MCF 10A (cell line): ENCODE measurements around the gene TJP2. TPM values are rescaled to one million over a fixed set of nuclear protein-coding genes. Genes with fewer than 3 reads are reported as not detected.

Experiments
- BruUV-seq: library from RNA; stranded (reverse); fragments of 400-500 nt; replicated peaks from 2 replicates; lab custom pipeline; 2021; lab: Mats Ljungman, UMichigan
- CTCF ChIA-PET: fragments of 300-600 bp; sonication (Branson Sonifier 250); formaldehyde crosslinking; extraction: SDS; loops from one replicate; lab custom pipeline; 2021; ENCODE audit warnings: antibody characterized with exemption, inconsistent platforms; lab: Yijun Ruan, JAX
- POLR2A ChIA-PET: fragments of 300-600, 350-650 bp; sonication (Branson Sonifier 250); formaldehyde crosslinking; extraction: SDS; loops from one replicate; lab custom pipeline; 2020; ENCODE audit warnings: antibody characterized with exemption, inconsistent platforms; lab: Yijun Ruan, JAX
- DNase-seq: peaks from one replicate; pipeline ENCODE4 v3.0.0-alpha.2; 2018; ENCODE audit not compliant: unreplicated experiment
- H3K27ac Mint-ChIP-seq: one replicate; pipeline ENCODE4 v1.8.0; 2022; ENCODE audit warnings: mild to moderate bottlenecking, low read depth, mixed read lengths; ENCODE audit not compliant: unreplicated experiment
- H3K27me3 Mint-ChIP-seq: one replicate; pipeline ENCODE4 v1.8.0; 2022; ENCODE audit warnings: mixed read lengths; ENCODE audit not compliant: insufficient read depth, unreplicated experiment
- H3K36me3 Mint-ChIP-seq: one replicate; pipeline ENCODE4 v1.8.0; 2022; ENCODE audit warnings: mild to moderate bottlenecking, moderate library complexity, mixed read lengths; ENCODE audit not compliant: insufficient read depth, unreplicated experiment
- H3K4me1 Mint-ChIP-seq: one replicate; pipeline ENCODE4 v1.8.0; 2022; ENCODE audit warnings: mixed read lengths; ENCODE audit not compliant: insufficient read depth, unreplicated experiment
- H3K4me3 Mint-ChIP-seq: one replicate; pipeline ENCODE4 v1.8.0; 2022; ENCODE audit warnings: mild to moderate bottlenecking, moderate library complexity, mixed read lengths; ENCODE audit not compliant: unreplicated experiment
- H3K9me3 Mint-ChIP-seq: one replicate; pipeline ENCODE4 v1.8.0; 2022; ENCODE audit warnings: mixed read lengths; ENCODE audit not compliant: unreplicated experiment
- intact Hi-C: fragments of 100-400 bp; cut with micrococcal nuclease; formaldehyde crosslinking; loops from 2 replicates; pipeline ENCODE4 v1.14.1; 2022
- total RNA-seq: library from RNA; stranded (reverse); gene quantifications from 2 replicates; pipeline ENCODE4 v1.2.3, GENCODE V29; 2022
- TF ChIP-seq, protein P1 (sequence below): fragments of 200-600 bp; IDR thresholded peaks from one replicate; pipeline ENCODE4 v1.8.0; 2022; ENCODE audit warnings: antibody characterized with exemption, mild to moderate bottlenecking; ENCODE audit not compliant: unreplicated experiment

TJP2 gene
- total RNA-seq, 1 experiment from 2014 or later = 52.2 TPM

DNA sequence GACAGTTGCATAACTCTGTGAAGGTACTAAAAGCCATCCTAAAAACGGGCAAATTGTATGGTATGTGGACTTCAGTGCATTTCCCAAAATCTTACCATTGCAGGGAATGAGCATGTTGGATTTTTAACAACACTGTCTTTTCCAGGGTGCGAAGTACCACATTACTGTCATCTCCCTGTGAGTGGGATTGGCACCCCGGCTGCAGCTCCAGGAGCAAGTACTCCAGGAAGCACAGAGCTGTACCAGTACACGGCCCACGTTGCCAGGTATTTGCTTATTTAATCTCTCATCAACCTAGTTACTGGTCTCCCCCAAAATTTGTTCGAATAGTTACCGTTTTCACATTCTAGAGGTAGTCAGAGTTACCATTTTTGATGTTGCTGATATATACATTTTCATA lies 22.6 kb upstream of the TJP2 start:
- POLR2A ChIA-PET = no interaction called here

DNA sequence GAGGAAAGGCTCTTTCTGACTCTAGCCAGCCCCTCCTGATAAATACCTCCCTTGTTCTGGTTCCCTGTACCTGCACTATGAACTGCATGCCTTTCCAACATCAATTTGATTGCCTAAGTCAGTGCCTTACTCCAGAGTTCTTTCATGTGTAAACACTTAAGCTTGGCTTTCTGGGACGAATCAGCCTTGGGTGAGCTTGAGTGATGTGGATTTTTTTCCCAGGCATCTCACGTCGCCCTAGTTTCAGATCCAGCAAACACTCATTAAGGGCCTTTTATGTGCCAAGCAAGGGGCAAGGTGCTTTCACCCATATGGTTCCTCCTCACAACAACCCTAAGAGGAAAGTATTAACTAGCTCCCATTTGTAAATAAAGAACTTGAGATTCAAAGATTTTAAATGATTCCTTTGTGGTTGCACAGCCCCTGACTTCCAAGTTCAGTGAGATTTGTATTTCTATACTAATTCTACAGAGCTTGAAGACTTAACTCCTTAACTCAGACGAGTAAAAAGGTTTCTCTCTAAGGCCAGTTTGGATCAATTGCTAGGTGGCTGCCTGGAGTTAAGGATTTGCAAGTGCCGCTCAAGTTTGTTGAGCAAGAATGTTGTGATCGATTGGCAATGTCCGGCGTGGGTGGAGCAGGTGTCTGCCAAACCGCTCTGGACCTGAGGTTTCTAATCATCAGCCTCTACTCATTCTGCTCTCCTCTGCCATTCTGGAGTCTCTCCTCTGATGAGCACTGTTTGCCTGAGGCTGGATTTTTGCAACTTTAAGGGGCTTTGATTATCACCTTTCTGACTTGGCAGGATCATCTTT lies 20.2 kb upstream of the TJP2 start:
- Mint-ChIP-seq H3K27me3 (no peaks in the 10 kb centered on the region), H3K27ac (no peak overlapping the region), H3K4me1 (peaks cover 10% of the 10 kb centered on the region), H3K4me3 (no peak overlapping the region), H3K9me3 (no peaks in the 10 kb centered on the region), H3K36me3 (peaks cover 18% of the 10 kb centered on the region)
- POLR2A ChIA-PET = interaction anchor here (0.8 to 3.0 kb wide), 5 partner anchors 8 to 22 kb away, joined by 3 to 10 read pairs (median 3); partner anchors contain the start of gene TJP2
- DNase-seq = no peak
- CTCF ChIA-PET = interaction anchor here (0.7 to 1.5 kb wide), 5 partner anchors 13 to 97 kb away, joined by 3 to 5 read pairs (median 3); no protein-coding TSS in a partner anchor
- no TSS peak for BruUV-seq
- TF ChIP-seq, protein P1, sequence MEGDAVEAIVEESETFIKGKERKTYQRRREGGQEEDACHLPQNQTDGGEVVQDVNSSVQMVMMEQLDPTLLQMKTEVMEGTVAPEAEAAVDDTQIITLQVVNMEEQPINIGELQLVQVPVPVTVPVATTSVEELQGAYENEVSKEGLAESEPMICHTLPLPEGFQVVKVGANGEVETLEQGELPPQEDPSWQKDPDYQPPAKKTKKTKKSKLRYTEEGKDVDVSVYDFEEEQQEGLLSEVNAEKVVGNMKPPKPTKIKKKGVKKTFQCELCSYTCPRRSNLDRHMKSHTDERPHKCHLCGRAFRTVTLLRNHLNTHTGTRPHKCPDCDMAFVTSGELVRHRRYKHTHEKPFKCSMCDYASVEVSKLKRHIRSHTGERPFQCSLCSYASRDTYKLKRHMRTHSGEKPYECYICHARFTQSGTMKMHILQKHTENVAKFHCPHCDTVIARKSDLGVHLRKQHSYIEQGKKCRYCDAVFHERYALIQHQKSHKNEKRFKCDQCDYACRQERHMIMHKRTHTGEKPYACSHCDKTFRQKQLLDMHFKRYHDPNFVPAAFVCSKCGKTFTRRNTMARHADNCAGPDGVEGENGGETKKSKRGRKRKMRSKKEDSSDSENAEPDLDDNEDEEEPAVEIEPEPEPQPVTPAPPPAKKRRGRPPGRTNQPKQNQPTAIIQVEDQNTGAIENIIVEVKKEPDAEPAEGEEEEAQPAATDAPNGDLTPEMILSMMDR = no peak
- intact Hi-C loops = no loop called here

More for the DNA sequence above, 22.6 kb upstream of the TJP2 start:
- Mint-ChIP-seq H3K36me3 (peaks cover 18% of the 10 kb centered on the region), H3K4me1 (peaks cover 10% of the 10 kb centered on the region), H3K27me3 (no peaks in the 10 kb centered on the region), H3K9me3 (no peaks in the 10 kb centered on the region), H3K27ac (no peak overlapping the region), H3K4me3 (no peak overlapping the region)
- DNase-seq = no peak
- TF ChIP-seq, protein P1 = no peak
- BruUV-seq = no TSS peak
- CTCF ChIA-PET = interaction anchor here (0.6 kb wide), 2 partner anchors 80 to 97 kb away, joined by 4 read pairs; no protein-coding TSS in a partner anchor
- intact Hi-C loops = no loop called here

DNA sequence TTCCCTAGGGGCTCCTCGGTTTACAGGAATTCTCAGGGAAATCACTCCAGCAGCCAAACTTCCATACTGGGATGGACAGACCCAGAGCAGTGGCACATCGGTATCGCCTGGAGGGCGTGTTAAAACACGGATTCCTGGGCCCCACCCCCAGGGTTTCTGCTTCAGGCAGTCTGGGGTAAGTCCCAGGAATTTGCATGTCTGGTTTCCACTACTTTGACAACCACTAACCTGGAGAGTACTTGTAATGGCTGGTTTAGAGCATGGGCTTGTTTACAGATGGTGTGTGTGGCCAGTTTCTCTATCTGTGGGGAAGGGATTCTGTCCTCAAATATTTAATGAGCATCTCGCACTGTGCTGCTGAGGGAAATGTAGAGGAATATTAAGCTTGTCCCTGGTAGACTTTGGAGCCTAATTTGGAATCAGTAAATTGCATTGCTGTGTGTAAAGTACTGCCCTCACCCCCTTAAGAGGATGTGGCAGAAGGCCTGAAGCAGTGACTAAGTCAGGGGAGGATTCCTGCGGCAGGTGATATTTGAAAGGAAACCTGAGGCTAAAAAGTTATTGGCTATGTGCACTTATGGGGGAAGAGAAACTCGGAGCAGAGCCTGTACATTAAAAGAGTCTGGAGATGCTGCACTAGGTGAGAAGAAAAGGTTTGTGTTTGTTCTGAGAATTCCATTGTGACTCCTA lies 18.6 kb upstream of the TJP2 start:
- intact Hi-C loops = no loop called here
- DNase-seq = no peak
- Mint-ChIP-seq H3K4me1 (peaks cover 10% of the 10 kb centered on the region), H3K36me3 (peaks cover 13% of the 10 kb centered on the region), H3K27me3 (no peaks in the 10 kb centered on the region), H3K9me3 (peaks cover 3% of the 10 kb centered on the region), H3K27ac (peak overlapping the region; percentile 73), H3K4me3 (no peak overlapping the region)
- TF ChIP-seq, protein P1 = no peak
- BruUV-seq = no TSS peak
- ChIA-PET CTCF (interaction anchor here (0.6 to 1.6 kb wide), 9 partner anchors 9 to 703 kb away, joined by 3 to 6 read pairs (median 3); partner anchors contain the start of gene TJP2), POLR2A (interaction anchor here (0.6 to 3.0 kb wide), 5 partner anchors 11 to 24 kb away, joined by 3 to 10 read pairs (median 5); partner anchors contain the start of gene TJP2)
